Measurements from ENCODE around the gene RNGTT.

DNA sequence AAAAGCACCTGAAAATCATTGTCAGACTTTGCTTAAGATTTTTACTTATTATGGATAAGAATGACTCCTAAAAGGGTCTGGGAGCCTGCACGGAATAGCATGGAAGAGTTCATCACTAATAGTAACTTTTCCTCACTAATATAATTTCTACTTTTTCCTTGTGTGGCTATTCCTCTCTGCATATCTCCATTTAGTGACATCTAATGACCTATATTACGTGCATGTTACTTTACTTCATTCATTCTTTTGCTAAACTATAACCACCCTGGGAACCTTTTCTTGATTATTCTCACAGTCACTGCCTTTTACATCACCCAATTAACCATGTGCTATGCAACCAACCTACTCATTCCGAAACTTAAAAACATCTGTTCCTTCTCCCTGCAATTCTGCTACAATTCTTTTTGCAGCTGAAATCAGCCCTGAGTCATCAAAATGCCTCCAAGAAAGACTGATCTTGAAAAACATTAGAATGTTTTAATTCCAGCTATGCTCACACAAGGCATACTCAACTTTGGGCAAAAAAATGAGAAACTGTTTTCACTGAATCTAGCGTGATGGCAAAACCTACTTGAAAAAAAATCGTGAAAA, 313.3 kb downstream of the RNGTT start:
- TF ChIP-seq POLR2AphosphoS5 (IDR thresholded peaks at IDR 0.05; ENCODE audit: insufficient read depth in 1 of 2, low read depth in 1 of 2) (no peak), POLR2A (IDR thresholded peaks at IDR 0.05) (no peak)
- TF ChIP-seq, protein P1, sequence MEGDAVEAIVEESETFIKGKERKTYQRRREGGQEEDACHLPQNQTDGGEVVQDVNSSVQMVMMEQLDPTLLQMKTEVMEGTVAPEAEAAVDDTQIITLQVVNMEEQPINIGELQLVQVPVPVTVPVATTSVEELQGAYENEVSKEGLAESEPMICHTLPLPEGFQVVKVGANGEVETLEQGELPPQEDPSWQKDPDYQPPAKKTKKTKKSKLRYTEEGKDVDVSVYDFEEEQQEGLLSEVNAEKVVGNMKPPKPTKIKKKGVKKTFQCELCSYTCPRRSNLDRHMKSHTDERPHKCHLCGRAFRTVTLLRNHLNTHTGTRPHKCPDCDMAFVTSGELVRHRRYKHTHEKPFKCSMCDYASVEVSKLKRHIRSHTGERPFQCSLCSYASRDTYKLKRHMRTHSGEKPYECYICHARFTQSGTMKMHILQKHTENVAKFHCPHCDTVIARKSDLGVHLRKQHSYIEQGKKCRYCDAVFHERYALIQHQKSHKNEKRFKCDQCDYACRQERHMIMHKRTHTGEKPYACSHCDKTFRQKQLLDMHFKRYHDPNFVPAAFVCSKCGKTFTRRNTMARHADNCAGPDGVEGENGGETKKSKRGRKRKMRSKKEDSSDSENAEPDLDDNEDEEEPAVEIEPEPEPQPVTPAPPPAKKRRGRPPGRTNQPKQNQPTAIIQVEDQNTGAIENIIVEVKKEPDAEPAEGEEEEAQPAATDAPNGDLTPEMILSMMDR (IDR thresholded peaks at IDR 0.05), result no peak

All from vagina (tissue), 2 donors.